Endothelial cell (in vitro differentiated cells): ENCODE results near the gene PPP1R12C. TPM values are rescaled to one million over a fixed set of nuclear protein-coding genes. Genes with fewer than 3 reads are reported as not detected.

Experiments
- DNase-seq: peaks from one replicate; pipeline ENCODE4 v3.0.0; 2021; ENCODE audit warnings: low spot score
- H3K27ac Mint-ChIP-seq: one replicate; pipeline ENCODE4 v1.8.0; 2021; ENCODE audit warnings: mixed read lengths, inconsistent platforms; ENCODE audit not compliant: unreplicated experiment
- H3K27me3 Mint-ChIP-seq: one replicate; pipeline ENCODE4 v1.8.0; 2021; ENCODE audit warnings: mild to moderate bottlenecking, moderate library complexity, mixed read lengths, inconsistent platforms; ENCODE audit not compliant: unreplicated experiment
- H3K36me3 Mint-ChIP-seq: one replicate; pipeline ENCODE4 v1.8.0; 2021; ENCODE audit warnings: mild to moderate bottlenecking, low read depth, mixed read lengths, inconsistent platforms; ENCODE audit not compliant: unreplicated experiment
- H3K4me1 Mint-ChIP-seq: one replicate; pipeline ENCODE4 v1.8.0; 2021; ENCODE audit warnings: mild to moderate bottlenecking, mixed read lengths, inconsistent platforms; ENCODE audit not compliant: unreplicated experiment
- H3K4me3 Mint-ChIP-seq: one replicate; pipeline ENCODE4 v1.8.0; 2021; ENCODE audit warnings: mild to moderate bottlenecking, mixed read lengths, inconsistent platforms; ENCODE audit not compliant: unreplicated experiment
- H3K9me3 Mint-ChIP-seq: one replicate; pipeline ENCODE4 v1.8.0; 2021; ENCODE audit warnings: mixed read lengths, inconsistent platforms; ENCODE audit not compliant: unreplicated experiment
- CTCF ChIP-seq: fragments of 200-600 bp; sonication (generic); IDR thresholded peaks from one replicate; pipeline ENCODE4 v1.5.0; 2021; ENCODE audit warnings: antibody characterized with exemption; ENCODE audit not compliant: unreplicated experiment
- total RNA-seq: library from RNA; stranded (reverse); fragmentation: NEBNext Ultra II Directional; extraction: Animal tissue kit (Norgen Biotek cat#: 25700); gene quantifications from one replicate; pipeline ENCODE4 v1.2.1, GENCODE V29; 2021; ENCODE audit not compliant: unreplicated experiment

The PPP1R12C gene
- total RNA-seq, 1 donor from 2014 or later = 136 TPM

- H3K27me3 Mint-ChIP-seq = peaks cover 7% of the 10 kb centered on the region
- H3K4me1 Mint-ChIP-seq = peaks cover 9% of the 10 kb centered on the region
- H3K36me3 Mint-ChIP-seq = peaks cover 30% of the 10 kb centered on the region
- DNase-seq = no peak
- no peak for TF ChIP-seq CTCF
- no peaks in the 10 kb centered on the region for H3K9me3 Mint-ChIP-seq
- H3K27ac Mint-ChIP-seq = peak overlapping the region; percentile 49
- no peak overlapping the region for H3K4me3 Mint-ChIP-seq
Measured at GRCh38 chr19:55097864-55098715, 19.3 kb downstream of the PPP1R12C start.

- TF ChIP-seq CTCF = no peak
- Mint-ChIP-seq H3K4me3 (no peak overlapping the region), H3K27me3 (peaks cover 7% of the 10 kb centered on the region), H3K4me1 (peaks cover 9% of the 10 kb centered on the region), H3K27ac (no peak overlapping the region), H3K36me3 (peaks cover 18% of the 10 kb centered on the region), H3K9me3 (no peaks in the 10 kb centered on the region)
- no peak for DNase-seq
Measured at GRCh38 chr19:55096061-55096701, 21.3 kb downstream of the PPP1R12C start.

GRCh38 chr19:55095260-55096060 lies 22.0 kb downstream of the PPP1R12C start:
- DNase-seq = no peak
- no peak for TF ChIP-seq CTCF
- Mint-ChIP-seq H3K4me1 (peaks cover 9% of the 10 kb centered on the region), H3K27ac (no peak overlapping the region), H3K27me3 (peaks cover 10% of the 10 kb centered on the region), H3K36me3 (peaks cover 20% of the 10 kb centered on the region), H3K4me3 (no peak overlapping the region), H3K9me3 (no peaks in the 10 kb centered on the region)

GRCh38 chr19:55094456-55095259 lies 22.8 kb downstream of the PPP1R12C start:
- Mint-ChIP-seq H3K9me3 (no peaks in the 10 kb centered on the region), H3K4me1 (peaks cover 12% of the 10 kb centered on the region), H3K27me3 (peaks cover 14% of the 10 kb centered on the region), H3K27ac (no peak overlapping the region), H3K4me3 (peak overlapping the region; percentile 63), H3K36me3 (peaks cover 21% of the 10 kb centered on the region)
- peak; percentile 59 for DNase-seq
- TF ChIP-seq CTCF = no peak
